T-cell (primary cell): ENCODE measurements around the gene METAP2. TPM values are rescaled to one million over a fixed set of nuclear protein-coding genes. Genes with fewer than 3 reads are reported as not detected.
"Not testable (repeated sequence)": the region's sequence is repeated elsewhere in the genome, so short reads cannot be mapped to it uniquely, and the experiment has no call there.

Experiments used
- ATAC-seq, 4 experiments: fragments of 200-7000 bp in 3 of 4; fragments of 150-1000 bp in 1 of 4; cut with Tn5 transposase; replicated peaks in 1 of 4; 1 replicate in 3 of 4; 2 replicates in 1 of 4; pipeline ENCODE4 v1.10.0; 2021; ENCODE audit warnings: moderate library complexity in 3 of 4, mild to moderate bottlenecking in 2 of 4, moderate number of reproducible peaks in 1 of 4
- CTCF ChIA-PET, 2 donors: fragments of 300-600 bp; sonication (Branson Sonifier 250); formaldehyde crosslinking; loops; one replicate each; lab custom pipeline; 2022; ENCODE audit warnings: antibody characterized with exemption in 2 of 2; lab: Charles Lee
- POLR2A ChIA-PET, 2 donors: fragments of 300-600 bp; sonication (Branson Sonifier 250); formaldehyde crosslinking; loops; one replicate each; lab custom pipeline; 2022; ENCODE audit warnings: antibody characterized with exemption in 2 of 2; lab: Charles Lee
- DNase-seq, 35 experiments: peaks; one replicate each; pipeline versions ENCODE4 v3.0.0 to v3.0.0-alpha.2; 2013 to 2023
- H3K27ac ChIP-seq: one replicate; pipeline ENCODE4 v1.5.1; 2013; ENCODE audit warnings: low read length
- H3K27me3 ChIP-seq, 2 experiments: replicated peaks in 1 of 2; 1 replicate in 1 of 2; 2 replicates in 1 of 2; pipeline versions ENCODE4 v1.6.1 to v1.7.0; 2013; ENCODE audit warnings: low read length in 1 of 2, mixed read lengths in 1 of 2; ENCODE audit not compliant: control insufficient read depth in 2 of 2, insufficient read depth in 2 of 2; ENCODE audit errors: extremely low read depth in 1 of 2
- H3K36me3 ChIP-seq, 2 donors: 1 replicate in 1 of 2; 2 replicates in 1 of 2; pipeline versions ENCODE4 v1.6.1 to v1.7.0; 2013; ENCODE audit warnings: low read length in 1 of 2; ENCODE audit not compliant: control insufficient read depth in 2 of 2, insufficient read depth in 1 of 2; ENCODE audit errors: extremely low read depth in 1 of 2
- H3K4me1 ChIP-seq, 2 experiments: 1 replicate in 1 of 2; 2 replicates in 1 of 2; pipeline versions ENCODE4 v1.6.1 to v1.7.0; 2013; ENCODE audit warnings: low read length in 2 of 2, mixed read lengths in 1 of 2; ENCODE audit not compliant: insufficient read depth in 2 of 2, control insufficient read depth in 1 of 2; ENCODE audit errors: extremely low read depth in 1 of 2
- H3K4me3 ChIP-seq, 2 donors: 1 replicate in 1 of 2; 2 replicates in 1 of 2; pipeline versions ENCODE4 v1.5.1 to v1.7.0; 2013; ENCODE audit warnings: mild to moderate bottlenecking in 2 of 2, low read length in 1 of 2, moderate library complexity in 1 of 2; ENCODE audit not compliant: control insufficient read depth in 1 of 2; ENCODE audit errors: extremely low read depth in 1 of 2
- H3K9me3 ChIP-seq: 2 replicates; pipeline ENCODE4 v1.7.0; 2013
- H3K27ac Mint-ChIP-seq, 2 donors: one replicate each; pipeline ENCODE4 v1.8.0; 2020 to 2021; ENCODE audit warnings: mild to moderate bottlenecking in 2 of 2, mixed read lengths in 2 of 2
- H3K27me3 Mint-ChIP-seq, 2 donors: one replicate each; pipeline ENCODE4 v1.8.0; 2021 to 2022; ENCODE audit warnings: mixed read lengths in 2 of 2
- H3K36me3 Mint-ChIP-seq: one replicate; pipeline ENCODE4 v1.8.0; 2021; ENCODE audit warnings: mixed read lengths
- H3K4me1 Mint-ChIP-seq, 3 donors: one replicate each; pipeline ENCODE4 v1.8.0; 2020 to 2022; ENCODE audit warnings: mixed read lengths in 3 of 3, mild to moderate bottlenecking in 1 of 3
- H3K4me3 Mint-ChIP-seq, 3 donors: one replicate each; pipeline ENCODE4 v1.8.0; 2020 to 2022; ENCODE audit warnings: mild to moderate bottlenecking in 3 of 3, mixed read lengths in 3 of 3, moderate library complexity in 3 of 3
- H3K9me3 Mint-ChIP-seq, 3 donors: one replicate each; pipeline ENCODE4 v1.8.0; 2020 to 2022; ENCODE audit warnings: mixed read lengths in 3 of 3
- WGBS: methylation state at CpG from one replicate; pipeline ENCODE4 v1.1.5; 2013; ENCODE audit warnings: missing lambda C conversion rate; ENCODE audit not compliant: insufficient coverage; 5-methylcytosine and 5-hydroxymethylcytosine counted together
- total RNA-seq, 35 experiments: library from RNA in 6 of 35; stranded (reverse) in 6 of 35; fragments of 120-200 nt in 1 of 35; gene quantifications; one replicate each; pipeline versions ENCODE4 v1.2.1 to v1.2.4 and lab custom pipeline; 2013 to 2026

Gene METAP2
- total RNA-seq, 5 donors from 2014 or later (not counting 1 experiment from before 2014, with no cell fraction given): 47.7 to 55.6 (median 51.4) TPM

- H3K4me1 Mint-ChIP-seq, H3K36me3 ChIP-seq, DNase-seq, H3K4me3 ChIP-seq, H3K27ac ChIP-seq, H3K9me3 ChIP-seq, CTCF ChIA-PET, H3K27ac Mint-ChIP-seq, H3K9me3 Mint-ChIP-seq, POLR2A ChIA-PET, ATAC-seq, H3K4me3 Mint-ChIP-seq, H3K4me1 ChIP-seq, H3K36me3 Mint-ChIP-seq: not testable (repeated sequence)
- H3K27me3 ChIP-seq: peaks cover 2 to 11% of the 10 kb centered on the region in 2 experiments
- H3K27me3 Mint-ChIP-seq: peaks cover 26 to 32% of the 10 kb centered on the region in 2 donors
- whole genome bisulfite sequencing: 89% methylated on average over 1 of the region's 1 CpG
Measured at GRCh38 chr12:95449656-95450055, 24.3 kb upstream of the METAP2 start.

- H3K4me3 Mint-ChIP-seq, H3K4me1 Mint-ChIP-seq, H3K4me3 ChIP-seq, H3K9me3 ChIP-seq, H3K27ac ChIP-seq, ATAC-seq, H3K36me3 Mint-ChIP-seq, H3K9me3 Mint-ChIP-seq, H3K27ac Mint-ChIP-seq, H3K36me3 ChIP-seq, CTCF ChIA-PET, DNase-seq, POLR2A ChIA-PET, H3K4me1 ChIP-seq, H3K27me3 ChIP-seq: not testable (repeated sequence)
- H3K27me3 Mint-ChIP-seq: peaks cover 7 to 19% of the 10 kb centered on the region in 2 donors
- WGBS: no CpG with 5 or more reads among the region's 2 CpGs
Measured at GRCh38 chr12:95452501-95452900, 21.5 kb upstream of the METAP2 start.

GRCh38 chr12:95453881-95454280 lies 20.1 kb upstream of the METAP2 start:
- DNase-seq, H3K36me3 ChIP-seq, H3K27me3 ChIP-seq, H3K9me3 ChIP-seq, H3K4me1 ChIP-seq, H3K4me3 ChIP-seq, ATAC-seq, H3K4me1 Mint-ChIP-seq, H3K27ac ChIP-seq, POLR2A ChIA-PET, H3K27ac Mint-ChIP-seq, H3K36me3 Mint-ChIP-seq, CTCF ChIA-PET, H3K4me3 Mint-ChIP-seq: not testable (repeated sequence)
- peaks cover 0 to 16% (median 10%) of the 10 kb centered on the region in 3 donors for H3K9me3 Mint-ChIP-seq
- H3K27me3 Mint-ChIP-seq: peaks cover 6 to 14% of the 10 kb centered on the region in 2 donors
- no CpG with 5 or more reads among the region's 1 CpG for WGBS

GRCh38 chr12:95454780-95455215 lies 19.2 kb upstream of the METAP2 start:
- H3K36me3 Mint-ChIP-seq: not testable (repeated sequence)

GRCh38 chr12:95457605-95458004 lies 16.3 kb upstream of the METAP2 start:
- ATAC-seq, H3K27me3 ChIP-seq, H3K4me3 ChIP-seq, H3K4me1 Mint-ChIP-seq, H3K36me3 ChIP-seq, H3K27ac ChIP-seq, H3K27ac Mint-ChIP-seq, DNase-seq, CTCF ChIA-PET, H3K4me1 ChIP-seq, H3K9me3 ChIP-seq, H3K4me3 Mint-ChIP-seq, H3K27me3 Mint-ChIP-seq, H3K36me3 Mint-ChIP-seq, POLR2A ChIA-PET: not testable (repeated sequence)
- peaks cover 0 to 16% (median 10%) of the 10 kb centered on the region in 3 donors for H3K9me3 Mint-ChIP-seq
- WGBS: 90% methylated on average over 8 of the region's 8 CpGs

More at GRCh38 chr12:95454780-95455215, 19.2 kb upstream of the METAP2 start:
- POLR2A ChIA-PET, H3K4me3 Mint-ChIP-seq, H3K4me3 ChIP-seq, H3K27ac Mint-ChIP-seq, CTCF ChIA-PET, H3K4me1 ChIP-seq, DNase-seq, H3K27ac ChIP-seq, H3K4me1 Mint-ChIP-seq, ATAC-seq, H3K36me3 ChIP-seq, H3K27me3 ChIP-seq, H3K9me3 ChIP-seq: not testable (repeated sequence)
- Mint-ChIP-seq H3K27me3 (peaks cover 3 to 10% of the 10 kb centered on the region in 2 donors), H3K9me3 (peaks cover 0 to 16% (median 10%) of the 10 kb centered on the region in 3 donors)
- WGBS: 83% methylated on average over 4 of the region's 6 CpGs

- Histone ChIP-seq H3K36me3 (no peaks in the 10 kb centered on the region), H3K27ac (no peak overlapping the region), H3K27me3 (peaks cover 0 to 4% of the 10 kb centered on the region in 2 experiments), H3K4me3 (no peak overlapping the region), H3K9me3 (no peaks in the 10 kb centered on the region), H3K4me1 (no peaks in the 10 kb centered on the region)
- DNase-seq (no peak), ATAC-seq (no peak)
- ChIA-PET CTCF (no interaction called here), POLR2A (no interaction called here)
- H3K9me3 Mint-ChIP-seq: peaks cover 0 to 16% (median 10%) of the 10 kb centered on the region in 3 donors
- H3K27ac Mint-ChIP-seq: no peak overlapping the region
- WGBS: 45% methylated on average over 2 of the region's 2 CpGs
- H3K36me3 Mint-ChIP-seq: no peaks in the 10 kb centered on the region
- no peak overlapping the region for H3K4me3 Mint-ChIP-seq
- H3K27me3 Mint-ChIP-seq: peaks cover 0 to 3% of the 10 kb centered on the region in 2 donors
- no peaks in the 10 kb centered on the region for H3K4me1 Mint-ChIP-seq
Measured at GRCh38 chr12:95458761-95459160, 15.2 kb upstream of the METAP2 start.

- Histone ChIP-seq H3K4me3 (no peak overlapping the region), H3K4me1 (no peaks in the 10 kb centered on the region), H3K27me3 (peaks cover 0 to 4% of the 10 kb centered on the region in 2 experiments), H3K27ac (no peak overlapping the region), H3K36me3 (no peaks in the 10 kb centered on the region), H3K9me3 (no peaks in the 10 kb centered on the region)
- WGBS: 100% methylated on average over 2 of the region's 3 CpGs
- Mint-ChIP-seq H3K9me3 (peaks cover 0 to 16% (median 10%) of the 10 kb centered on the region in 3 donors), H3K27ac (no peak overlapping the region), H3K4me3 (no peak overlapping the region), H3K27me3 (peaks cover 0 to 3% of the 10 kb centered on the region in 2 donors), H3K36me3 (no peaks in the 10 kb centered on the region), H3K4me1 (no peaks in the 10 kb centered on the region)
- ChIA-PET CTCF (no interaction called here), POLR2A (no interaction called here)
- ATAC-seq (no peak), DNase-seq (no peak)
Measured at GRCh38 chr12:95459310-95459709, 14.6 kb upstream of the METAP2 start.
